Breast epithelium (tissue), 4 donors: ENCODE measurements around the gene EVI2A. TPM values are rescaled to one million over a fixed set of nuclear protein-coding genes. Genes with fewer than 3 reads are reported as not detected.

Experiments
- DNase-seq, 2 donors: peaks; one replicate each; pipeline ENCODE4 v3.0.0-alpha.2; 2019; ENCODE audit warnings: low spot score in 2 of 2
- H3K27ac ChIP-seq, 2 donors: fragments of 200-600 bp; sonication (generic) in 1 of 2; one replicate each; pipeline ENCODE4 v1.5.1; 2016 to 2019; ENCODE audit warnings: mild to moderate bottlenecking in 1 of 2
- H3K27me3 ChIP-seq, 2 donors: fragments of 200-600 bp; sonication (generic) in 1 of 2; one replicate each; pipeline versions ENCODE4 v1.5.1 to v1.6.0; 2017 to 2019; ENCODE audit warnings: control low read depth in 1 of 2, mild to moderate bottlenecking in 1 of 2
- H3K36me3 ChIP-seq: fragments of 200-600 bp; one replicate; pipeline ENCODE4 v1.5.1; 2019
- H3K4me1 ChIP-seq, 2 donors: fragments of 200-600 bp; sonication (generic); one replicate each; pipeline ENCODE4 v1.5.1; 2016 to 2019; ENCODE audit warnings: control low read depth in 1 of 2
- H3K4me3 ChIP-seq, 3 donors: fragments of 200-600 bp; sonication (generic); 1 replicate in 2 of 3; 2 replicates in 1 of 3; pipeline ENCODE4 v1.5.1; 2016 to 2019; ENCODE audit warnings: mild to moderate bottlenecking in 3 of 3, moderate library complexity in 2 of 3
- H3K9me3 ChIP-seq, 2 donors: fragments of 200-600 bp; sonication (generic) in 1 of 2; one replicate each; pipeline ENCODE4 v1.5.1; 2016 to 2019; ENCODE audit warnings: control low read depth in 1 of 2
- CTCF ChIP-seq, 3 donors: fragments of 450-650 bp; IDR thresholded peaks; one replicate each; pipeline ENCODE4 v1.5.1; 2016 to 2017; ENCODE audit warnings: antibody characterized with exemption in 3 of 3, mild to moderate bottlenecking in 3 of 3, moderate library complexity in 3 of 3
- POLR2A ChIP-seq: fragments of 450-650 bp; IDR thresholded peaks from one replicate; pipeline ENCODE4 v1.6.1; 2016; ENCODE audit warnings: antibody characterized with exemption, mild to moderate bottlenecking, moderate library complexity
- POLR2AphosphoS5 ChIP-seq, 3 donors: sonication (generic); formaldehyde crosslinking; IDR thresholded peaks; one replicate each; pipeline ENCODE4 v1.6.1; 2017; ENCODE audit warnings: antibody characterized with exemption in 3 of 3
- intact Hi-C: fragments of 100-400 bp; cut with DNase I; formaldehyde crosslinking; loops from one replicate; pipeline ENCODE4 v1.15.1; 2023; ENCODE audit warnings: low total_unique reads
- total RNA-seq, 3 donors: library from RNA; depleted of rRNA; stranded (reverse); fragments of >200 nt; gene quantifications; one replicate each; pipeline ENCODE4 v1.1.0, GENCODE V29; 2016

Gene EVI2A
- total RNA-seq, 3 donors from 2014 or later: 4.3 to 34.2 (median 8.8) TPM

GRCh38 chr17:31286587-31286986, 34.8 kb downstream of the EVI2A start:
- Histone ChIP-seq H3K27me3 (no peaks in the 10 kb centered on the region), H3K27ac (no peak overlapping the region), H3K9me3 (no peaks in the 10 kb centered on the region), H3K4me3 (no peak overlapping the region), H3K36me3 (no peaks in the 10 kb centered on the region), H3K4me1 (no peaks in the 10 kb centered on the region)
- DNase-seq: no peak
- intact Hi-C loops: no loop called here
- no peak for TF ChIP-seq CTCF (IDR thresholded peaks at IDR 0.05)
- TF ChIP-seq POLR2A: no peak
- no peak for TF ChIP-seq POLR2AphosphoS5 (IDR thresholded peaks at IDR 0.05)

GRCh38 chr17:31283841-31284240, 37.6 kb downstream of the EVI2A start:
- H3K27ac ChIP-seq: no peak overlapping the region
- H3K36me3 ChIP-seq: no peaks in the 10 kb centered on the region
- intact Hi-C loops: no loop called here
- no peaks in the 10 kb centered on the region for H3K4me1 ChIP-seq
- H3K9me3 ChIP-seq: no peaks in the 10 kb centered on the region
- no peaks in the 10 kb centered on the region for H3K27me3 ChIP-seq
- H3K4me3 ChIP-seq: no peak overlapping the region
- TF ChIP-seq POLR2A (no peak), CTCF (IDR thresholded peaks at IDR 0.05) (no peak), POLR2AphosphoS5 (IDR thresholded peaks at IDR 0.05) (no peak)
- no peak for DNase-seq

GRCh38 chr17:31281061-31281460, 40.4 kb downstream of the EVI2A start:
- H3K4me3 ChIP-seq: no peak overlapping the region
- H3K27ac ChIP-seq: no peak overlapping the region
- no peaks in the 10 kb centered on the region for H3K4me1 ChIP-seq
- no peaks in the 10 kb centered on the region for H3K9me3 ChIP-seq
- DNase-seq: no peak
- intact Hi-C loops: no loop called here
- no peaks in the 10 kb centered on the region for H3K36me3 ChIP-seq
- H3K27me3 ChIP-seq: no peaks in the 10 kb centered on the region
- TF ChIP-seq CTCF (IDR thresholded peaks at IDR 0.05) (no peak), POLR2AphosphoS5 (IDR thresholded peaks at IDR 0.05) (no peak), POLR2A (no peak)

- TF ChIP-seq CTCF (IDR thresholded peaks at IDR 0.05): no peak
- TF ChIP-seq POLR2AphosphoS5 (IDR thresholded peaks at IDR 0.05): no peak
- no peak for TF ChIP-seq POLR2A
- Histone ChIP-seq H3K4me1 (no peaks in the 10 kb centered on the region), H3K27ac (no peak overlapping the region), H3K36me3 (no peaks in the 10 kb centered on the region), H3K27me3 (no peaks in the 10 kb centered on the region), H3K4me3 (no peak overlapping the region), H3K9me3 (no peaks in the 10 kb centered on the region)
- DNase-seq: no peak
- intact Hi-C loops: no loop called here
These were observed 42.0 kb downstream of the EVI2A start for GRCh38 chr17:31279401-31279800.

DNA sequence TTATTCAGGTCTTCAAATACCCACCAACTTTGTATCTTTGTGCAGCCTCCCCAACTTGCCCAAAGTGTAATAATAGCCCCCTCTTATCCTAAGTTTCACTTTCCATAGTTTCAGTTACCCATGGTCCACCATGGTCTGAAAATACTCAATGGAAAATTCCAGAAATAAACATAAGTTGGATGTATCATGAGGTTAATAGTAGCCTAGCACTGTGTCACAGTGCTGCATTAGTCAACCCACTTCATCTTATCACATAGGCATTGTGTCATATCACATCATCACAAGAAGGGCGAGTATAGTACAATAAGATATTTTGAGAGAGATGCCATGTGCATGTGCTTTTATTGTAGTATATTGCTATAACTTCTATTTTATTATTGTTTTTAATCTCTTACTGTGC, 46.3 kb downstream of the EVI2A start:
- Histone ChIP-seq H3K4me1 (no peaks in the 10 kb centered on the region), H3K4me3 (no peak overlapping the region), H3K27ac (no peak overlapping the region), H3K9me3 (no peaks in the 10 kb centered on the region), H3K27me3 (no peaks in the 10 kb centered on the region), H3K36me3 (no peaks in the 10 kb centered on the region)
- no peak for TF ChIP-seq CTCF (IDR thresholded peaks at IDR 0.05)
- no peak for TF ChIP-seq POLR2AphosphoS5 (IDR thresholded peaks at IDR 0.05)
- no peak for TF ChIP-seq POLR2A
- no peak for DNase-seq
- intact Hi-C loops: no loop called here
